WTC11 (cell line): ENCODE results near the gene PHOSPHO2.

Experiments used
- ATF1 ChIP-seq: sonication (generic); formaldehyde crosslinking; IDR thresholded peaks from 2 replicates; pipeline ENCODE4 v1.8.1; 2023; ENCODE audit warnings: mild to moderate bottlenecking, moderate library complexity, missing genetic modification reagents
- ATF2 ChIP-seq: sonication (generic); formaldehyde crosslinking; IDR thresholded peaks from 2 replicates; pipeline ENCODE4 v1.8.1; 2022; ENCODE audit warnings: low read depth, missing genetic modification reagents, borderline replicate concordance
- CREM ChIP-seq: sonication (generic); formaldehyde crosslinking; IDR thresholded peaks from 2 replicates; pipeline ENCODE4 v1.8.1; 2022; ENCODE audit warnings: mild to moderate bottlenecking, missing genetic modification reagents, moderate library complexity
- CTCF ChIP-seq: fragments of 200-600 bp; IDR thresholded peaks from 2 replicates; pipeline ENCODE4 v1.8.0; 2022; ENCODE audit warnings: antibody characterized with exemption
- E2F4 ChIP-seq: sonication (generic); formaldehyde crosslinking; IDR thresholded peaks from 2 replicates; pipeline ENCODE4 v1.8.1; 2022; ENCODE audit warnings: low read depth, mild to moderate bottlenecking, moderate library complexity, missing genetic modification reagents, borderline replicate concordance
- ETV6 ChIP-seq: sonication (generic); formaldehyde crosslinking; IDR thresholded peaks from 2 replicates; pipeline ENCODE4 v1.8.1; 2022; ENCODE audit warnings: mild to moderate bottlenecking, missing genetic modification reagents
- FOXJ3 ChIP-seq: sonication (generic); formaldehyde crosslinking; IDR thresholded peaks from 2 replicates; pipeline ENCODE4 v1.9.0; 2021; ENCODE audit warnings: missing genetic modification reagents, mild to moderate bottlenecking, borderline replicate concordance
- JUN ChIP-seq: sonication (generic); formaldehyde crosslinking; IDR thresholded peaks from 2 replicates; pipeline ENCODE4 v1.8.0; 2023; ENCODE audit warnings: mild to moderate bottlenecking, missing genetic modification reagents
- NR3C1 ChIP-seq: sonication (generic); formaldehyde crosslinking; conservative IDR thresholded peaks from 2 replicates; pipeline ENCODE4 v1.8.1; 2023; ENCODE audit warnings: low read depth, mild to moderate bottlenecking, missing genetic modification reagents
- PREB ChIP-seq: sonication (generic); formaldehyde crosslinking; IDR thresholded peaks from 2 replicates; pipeline ENCODE4 v1.8.1; 2022; ENCODE audit warnings: mild to moderate bottlenecking, missing genetic modification reagents, moderate library complexity, borderline replicate concordance
- STAT6 ChIP-seq: sonication (generic); formaldehyde crosslinking; conservative IDR thresholded peaks from 2 replicates; pipeline ENCODE4 v1.8.1; 2023; ENCODE audit warnings: mild to moderate bottlenecking, low read depth, missing genetic modification reagents, moderate library complexity
- TEAD4 ChIP-seq: sonication (generic); formaldehyde crosslinking; IDR thresholded peaks from 2 replicates; pipeline ENCODE4 v1.8.0; 2022; ENCODE audit warnings: mild to moderate bottlenecking, missing genetic modification reagents
- TP53 ChIP-seq: sonication (generic); formaldehyde crosslinking; IDR thresholded peaks from 2 replicates; pipeline ENCODE4 v1.8.1; 2023; ENCODE audit warnings: mild to moderate bottlenecking, missing genetic modification reagents
- ZBTB21 ChIP-seq: sonication (generic); formaldehyde crosslinking; IDR thresholded peaks from 2 replicates; pipeline ENCODE4 v1.8.1; 2023; ENCODE audit warnings: mild to moderate bottlenecking, missing genetic modification reagents, borderline replicate concordance

- TF ChIP-seq CTCF = no peak
- no peak for TF ChIP-seq ETV6 (CRISPR knock-in tag)
- no peak for TF ChIP-seq E2F4 (CRISPR knock-in tag)
- TF ChIP-seq ATF1 (CRISPR knock-in tag) = no peak
- no peak for TF ChIP-seq PREB (CRISPR knock-in tag)
- no peak for TF ChIP-seq FOXJ3 (CRISPR knock-in tag)
- TF ChIP-seq TEAD4 (CRISPR knock-in tag) = no peak
- no peak for TF ChIP-seq ATF2 (CRISPR knock-in tag)
- TF ChIP-seq NR3C1 = no peak
- no peak for TF ChIP-seq ZBTB21 (CRISPR knock-in tag)
- TF ChIP-seq JUN (CRISPR knock-in tag) = no peak
- TF ChIP-seq STAT6 (CRISPR knock-in tag) = no peak
- TF ChIP-seq CREM = no peak
- TF ChIP-seq TP53 (CRISPR knock-in tag) = no peak
These were observed 11.7 kb downstream of the PHOSPHO2 start for GRCh38 chr2:169705927-169706326.
